Measurements from ENCODE around the gene KLK7. TPM values are rescaled to one million over a fixed set of nuclear protein-coding genes. Genes with fewer than 3 reads are reported as not detected.

The KLK7 gene
- total RNA-seq, result 1 to 10 TPM in 1 of 6 donors, under 1 TPM in 1, not detected in 4; 0.30 to 1.1 TPM

DNA sequence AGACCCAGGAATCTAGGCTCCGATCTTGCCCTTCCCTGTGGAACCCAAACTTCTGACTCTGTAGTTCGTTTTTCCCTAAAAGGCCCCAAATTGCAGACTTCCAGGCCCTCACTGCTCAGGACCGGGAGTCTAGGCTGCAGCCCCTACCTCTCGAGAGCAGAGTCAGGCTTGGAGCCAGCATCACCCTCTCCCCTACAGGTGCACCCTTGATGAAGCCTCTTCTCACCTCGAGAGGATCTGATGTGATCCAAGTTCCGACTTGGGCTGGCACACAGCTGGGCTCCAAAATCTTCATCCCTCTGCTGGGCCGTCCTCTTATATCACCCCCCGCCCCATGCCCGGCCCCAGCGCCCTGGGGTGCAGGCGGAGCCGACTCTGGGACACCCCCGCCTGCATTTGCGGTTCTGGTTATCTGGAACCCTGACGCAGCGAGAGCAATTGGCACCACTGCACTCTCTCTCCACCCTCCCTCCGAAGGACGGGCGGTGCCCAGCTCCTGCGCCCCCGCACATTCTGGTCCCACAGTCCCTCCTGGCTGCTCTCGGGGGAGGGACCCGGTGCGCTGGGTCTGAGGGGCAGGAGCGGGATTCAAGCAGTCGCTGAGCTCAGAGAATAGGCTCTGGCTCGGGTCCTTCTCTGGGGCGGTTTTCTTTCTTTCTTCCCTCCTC is at the start of gene KLK7:
Gene KLK7 (minus strand): TSS at position 293 of the 668 bp plus-strand sequence. CDS start 1,518 bp downstream, outside the sequence.
- Histone ChIP-seq H3K27me3 (no peaks in the 10 kb centered on the region), H3K4me1 (no peaks in the 10 kb centered on the region), H3K27ac (no peak within 1 kb of the TSS), H3K4me3 (no peak within 1 kb of the TSS), H3K36me3 (no peaks in the 10 kb centered on the region), H3K9me3 (no peaks in the 10 kb centered on the region)
- no peak for DNase-seq
- WGBS, 2 donors, result 15 to 19% methylated on average over 9 to 28 of the region's 28 CpGs
- no peak for ATAC-seq (ENCODE audit: low FRiP score in 2 of 2)
- no peak for TF ChIP-seq EP300 (IDR thresholded peaks at IDR 0.05)
- TF ChIP-seq POLR2AphosphoS5 (IDR thresholded peaks at IDR 0.05), result no peak
- TF ChIP-seq POLR2A (IDR thresholded peaks at IDR 0.05), result no peak
- TF ChIP-seq, protein P1, sequence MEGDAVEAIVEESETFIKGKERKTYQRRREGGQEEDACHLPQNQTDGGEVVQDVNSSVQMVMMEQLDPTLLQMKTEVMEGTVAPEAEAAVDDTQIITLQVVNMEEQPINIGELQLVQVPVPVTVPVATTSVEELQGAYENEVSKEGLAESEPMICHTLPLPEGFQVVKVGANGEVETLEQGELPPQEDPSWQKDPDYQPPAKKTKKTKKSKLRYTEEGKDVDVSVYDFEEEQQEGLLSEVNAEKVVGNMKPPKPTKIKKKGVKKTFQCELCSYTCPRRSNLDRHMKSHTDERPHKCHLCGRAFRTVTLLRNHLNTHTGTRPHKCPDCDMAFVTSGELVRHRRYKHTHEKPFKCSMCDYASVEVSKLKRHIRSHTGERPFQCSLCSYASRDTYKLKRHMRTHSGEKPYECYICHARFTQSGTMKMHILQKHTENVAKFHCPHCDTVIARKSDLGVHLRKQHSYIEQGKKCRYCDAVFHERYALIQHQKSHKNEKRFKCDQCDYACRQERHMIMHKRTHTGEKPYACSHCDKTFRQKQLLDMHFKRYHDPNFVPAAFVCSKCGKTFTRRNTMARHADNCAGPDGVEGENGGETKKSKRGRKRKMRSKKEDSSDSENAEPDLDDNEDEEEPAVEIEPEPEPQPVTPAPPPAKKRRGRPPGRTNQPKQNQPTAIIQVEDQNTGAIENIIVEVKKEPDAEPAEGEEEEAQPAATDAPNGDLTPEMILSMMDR (IDR thresholded peaks at IDR 0.05), result no peak

- no peak for ATAC-seq (ENCODE audit: low FRiP score in 2 of 2)
- H3K27ac ChIP-seq, result no peak overlapping the region
- no peaks in the 10 kb centered on the region for H3K9me3 ChIP-seq
- 90 to 93% methylated on average over 12 to 28 of the region's 28 CpGs for WGBS, 2 donors
- TF ChIP-seq EP300 (IDR thresholded peaks at IDR 0.05) (no peak), POLR2AphosphoS5 (IDR thresholded peaks at IDR 0.05) (no peak), POLR2A (IDR thresholded peaks at IDR 0.05) (no peak)
- TF ChIP-seq, protein P1 (IDR thresholded peaks at IDR 0.05), result no peak
- no peaks in the 10 kb centered on the region for H3K4me1 ChIP-seq
- peaks cover 0 to 5% (median 0%) of the 10 kb centered on the region in 4 donors for H3K27me3 ChIP-seq
- H3K4me3 ChIP-seq, result no peak overlapping the region
- peak in 1 of 2 donors; percentile 76 for DNase-seq
- no peaks in the 10 kb centered on the region for H3K36me3 ChIP-seq
These were observed 48.1 kb upstream of the KLK7 start for GRCh38 chr19:51031880-51032225.

GRCh38 chr19:51031220-51031879 is 47.6 kb upstream of the KLK7 start:
- Histone ChIP-seq H3K27ac (no peak overlapping the region), H3K4me1 (no peaks in the 10 kb centered on the region), H3K4me3 (no peak overlapping the region), H3K9me3 (no peaks in the 10 kb centered on the region), H3K27me3 (peaks cover 0 to 5% (median 1%) of the 10 kb centered on the region in 4 donors), H3K36me3 (no peaks in the 10 kb centered on the region)
- no peak for ATAC-seq (ENCODE audit: low FRiP score in 2 of 2)
- WGBS, 2 donors, result 84 to 86% methylated on average over 7 of the region's 7 CpGs
- TF ChIP-seq POLR2A (IDR thresholded peaks at IDR 0.05), result no peak
- TF ChIP-seq EP300 (IDR thresholded peaks at IDR 0.05), result no peak
- no peak for TF ChIP-seq POLR2AphosphoS5 (IDR thresholded peaks at IDR 0.05)
- TF ChIP-seq, protein P1 (IDR thresholded peaks at IDR 0.05), result no peak
- no peak for DNase-seq

- H3K27ac ChIP-seq, result no peak overlapping the region
- TF ChIP-seq POLR2AphosphoS5 (IDR thresholded peaks at IDR 0.05) (no peak), EP300 (IDR thresholded peaks at IDR 0.05) (no peak), POLR2A (IDR thresholded peaks at IDR 0.05) (no peak)
- TF ChIP-seq, protein P1 (IDR thresholded peaks at IDR 0.05), result no peak
- no peak overlapping the region for H3K4me3 ChIP-seq
- no peaks in the 10 kb centered on the region for H3K36me3 ChIP-seq
- H3K4me1 ChIP-seq, result peaks cover 0 to under 1% (median 0%) of the 10 kb centered on the region in 4 donors
- H3K9me3 ChIP-seq, result no peaks in the 10 kb centered on the region
- ATAC-seq (ENCODE audit: low FRiP score in 2 of 2), result no peak
- H3K27me3 ChIP-seq, result peaks cover 0 to 5% (median 2%) of the 10 kb centered on the region in 4 donors
- WGBS, 2 donors, result 70 to 74% methylated on average over 12 to 13 of the region's 13 CpGs
- no peak for DNase-seq
These were observed 46.9 kb upstream of the KLK7 start for GRCh38 chr19:51030631-51031030.
